DND-41 (cell line): ENCODE measurements around the gene HTN1.
"Not testable (repeated sequence)": the region's sequence is repeated elsewhere in the genome, so short reads cannot be mapped to it uniquely, and the experiment has no call there.

ENCODE experiments used
- ATAC-seq: fragments of 200-7000 bp; cut with Tn5 transposase; 3 replicates; pipeline ENCODE4 v1.9.1; 2021; ENCODE audit warnings: low read depth; ENCODE audit not compliant: insufficient read depth
- DNase-seq: peaks from one replicate; pipeline ENCODE4 v3.0.0-alpha.2; 2020
- H2AFZ ChIP-seq: 2 replicates; pipeline ENCODE4 v1.6.0; 2012; ENCODE audit warnings: low read depth, low read length
- H3K27ac ChIP-seq: 2 replicates; pipeline ENCODE4 v1.5.1; 2012; ENCODE audit warnings: low read length, inconsistent platforms
- H3K27me3 ChIP-seq: fragments of 200-600 bp; sonication (generic); 2 replicates; pipeline ENCODE4 v1.6.0; 2012; ENCODE audit warnings: low read length, mild to moderate bottlenecking, inconsistent platforms; ENCODE audit not compliant: insufficient read depth, poor library complexity
- H3K36me3 ChIP-seq: 2 replicates; pipeline ENCODE4 v1.5.1; 2012; ENCODE audit warnings: low read length, inconsistent platforms; ENCODE audit not compliant: insufficient read depth
- H3K4me1 ChIP-seq: 2 replicates; pipeline ENCODE4 v1.5.1; 2012; ENCODE audit warnings: mild to moderate bottlenecking, low read length; ENCODE audit not compliant: insufficient read depth
- H3K4me2 ChIP-seq: 2 replicates; pipeline ENCODE4 v1.6.0; 2012; ENCODE audit warnings: mild to moderate bottlenecking, moderate library complexity, low read length, inconsistent platforms; ENCODE audit not compliant: insufficient read depth
- H3K4me3 ChIP-seq, 2 experiments: fragments of 200-600 bp in 1 of 2; shearing (Covaris generic) in 1 of 2; 2 replicates each; pipeline ENCODE4 v1.5.1; 2012 to 2016; ENCODE audit warnings: inconsistent platforms in 2 of 2, low read length in 2 of 2, mild to moderate bottlenecking in 2 of 2, low read depth in 1 of 2, moderate library complexity in 1 of 2
- H3K79me2 ChIP-seq: 2 replicates; pipeline ENCODE4 v1.6.0; 2012; ENCODE audit warnings: low read length, inconsistent platforms; ENCODE audit not compliant: insufficient read depth
- H3K9ac ChIP-seq: 2 replicates; pipeline ENCODE4 v1.6.0; 2012; ENCODE audit warnings: low read depth, mild to moderate bottlenecking, inconsistent platforms, low read length, moderate library complexity
- H3K9me3 ChIP-seq: 2 replicates; pipeline ENCODE4 v1.5.1; 2012; ENCODE audit warnings: low read length, moderate library complexity, mild to moderate bottlenecking, inconsistent platforms; ENCODE audit not compliant: insufficient read depth, severe bottlenecking
- H4K20me1 ChIP-seq: 2 replicates; pipeline ENCODE4 v1.6.0; 2012; ENCODE audit warnings: low read length; ENCODE audit not compliant: insufficient read depth
- CTCF ChIP-seq: IDR thresholded peaks from 2 replicates; pipeline ENCODE4 v1.5.1; 2012; ENCODE audit warnings: borderline replicate concordance, low read length, moderate library complexity, mild to moderate bottlenecking; ENCODE audit not compliant: poor library complexity, severe bottlenecking; ENCODE audit errors: extremely low read depth
- EZH2 ChIP-seq: IDR thresholded peaks from 3 replicates; pipeline ENCODE4 v1.6.1; 2012; ENCODE audit warnings: borderline replicate concordance, low read depth, mild to moderate bottlenecking, moderate library complexity, low read length, inconsistent platforms; ENCODE audit not compliant: severe bottlenecking

HTN1 gene

GRCh38 chr4:70041652-70042286, 8.5 kb upstream of the HTN1 start:
- H3K9ac ChIP-seq, result no peak overlapping the region
- H3K4me3 ChIP-seq, result no peak overlapping the region
- no peak overlapping the region for H3K4me2 ChIP-seq
- no peak for TF ChIP-seq EZH2
- no peak for TF ChIP-seq CTCF
- ATAC-seq (no peak), DNase-seq (no peak)
- no peaks in the 10 kb centered on the region for H3K9me3 ChIP-seq
- no peak overlapping the region for H3K27ac ChIP-seq
- no peaks in the 10 kb centered on the region for H4K20me1 ChIP-seq
- H3K79me2 ChIP-seq, result no peaks in the 10 kb centered on the region
- no peaks in the 10 kb centered on the region for H3K36me3 ChIP-seq
- H2AFZ ChIP-seq, result no peak overlapping the region
- no peaks in the 10 kb centered on the region for H3K27me3 ChIP-seq
- no peaks in the 10 kb centered on the region for H3K4me1 ChIP-seq

GRCh38 chr4:70056534-70056933, 6.3 kb downstream of the HTN1 start:
- not testable (repeated sequence) for H3K9me3 ChIP-seq, H3K36me3 ChIP-seq, H3K79me2 ChIP-seq, H3K27ac ChIP-seq, H3K27me3 ChIP-seq, H4K20me1 ChIP-seq, H3K4me1 ChIP-seq, H3K4me2 ChIP-seq, DNase-seq, H3K9ac ChIP-seq, H3K4me3 ChIP-seq, ATAC-seq, H2AFZ ChIP-seq

GRCh38 chr4:70057651-70058050, 7.4 kb downstream of the HTN1 start:
- no peak overlapping the region for H3K4me3 ChIP-seq
- no peaks in the 10 kb centered on the region for H4K20me1 ChIP-seq
- H3K4me1 ChIP-seq, result no peaks in the 10 kb centered on the region
- H3K4me2 ChIP-seq, result no peak overlapping the region
- ATAC-seq, result no peak
- no peak overlapping the region for H3K9ac ChIP-seq
- no peak for DNase-seq
- no peaks in the 10 kb centered on the region for H3K36me3 ChIP-seq
- H3K79me2 ChIP-seq, result no peaks in the 10 kb centered on the region
- TF ChIP-seq EZH2 (no peak), CTCF (no peak)
- no peak overlapping the region for H3K27ac ChIP-seq
- no peaks in the 10 kb centered on the region for H3K9me3 ChIP-seq
- H2AFZ ChIP-seq, result no peak overlapping the region
- H3K27me3 ChIP-seq, result no peaks in the 10 kb centered on the region

- H3K9me3 ChIP-seq, result no peaks in the 10 kb centered on the region
- no peak overlapping the region for H2AFZ ChIP-seq
- H3K4me2 ChIP-seq, result no peak overlapping the region
- H3K9ac ChIP-seq, result no peak overlapping the region
- no peaks in the 10 kb centered on the region for H3K27me3 ChIP-seq
- H3K4me1 ChIP-seq, result no peaks in the 10 kb centered on the region
- H3K79me2 ChIP-seq, result no peaks in the 10 kb centered on the region
- ATAC-seq (no peak), DNase-seq (no peak)
- no peaks in the 10 kb centered on the region for H3K36me3 ChIP-seq
- no peak for TF ChIP-seq EZH2
- no peak for TF ChIP-seq CTCF
- H3K27ac ChIP-seq, result no peak overlapping the region
- H4K20me1 ChIP-seq, result no peaks in the 10 kb centered on the region
- no peak overlapping the region for H3K4me3 ChIP-seq
Measured at GRCh38 chr4:70059149-70059548, 8.9 kb downstream of the HTN1 start.
